Fibroblast of mammary gland (primary cell): ENCODE measurements around the gene STK39.
A peak's percentile ranks its signal among the peaks of the same experiment; 100 is the strongest.

ENCODE experiments used
- DNase-seq: peaks from one replicate; pipeline ENCODE4 v3.0.0-alpha.2; 2010; ENCODE audit warnings: low read depth
- H3K4me3 ChIP-seq: 2 replicates; pipeline ENCODE4 v1.5.1; 2011; ENCODE audit warnings: low read depth, mild to moderate bottlenecking, low read length, moderate library complexity; ENCODE audit not compliant: control insufficient read depth
- CTCF ChIP-seq: conservative IDR thresholded peaks from 2 replicates; pipeline ENCODE4 v1.5.1; 2011; ENCODE audit warnings: low read depth, low read length, inconsistent platforms; ENCODE audit not compliant: control insufficient read depth, insufficient read depth

The STK39 gene

GRCh38 chr2:168194784-168195522 is 52.4 kb downstream of the STK39 start:
- peak; percentile 70 for DNase-seq
- TF ChIP-seq CTCF = no peak
- H3K4me3 ChIP-seq = no peak overlapping the region

- no peak for TF ChIP-seq CTCF
- no peak overlapping the region for H3K4me3 ChIP-seq
- DNase-seq = no peak
These were observed 54.4 kb downstream of the STK39 start for GRCh38 chr2:168192839-168193616.

- DNase-seq = no peak
- H3K4me3 ChIP-seq = no peak overlapping the region
- no peak for TF ChIP-seq CTCF
These were observed 55.2 kb downstream of the STK39 start for GRCh38 chr2:168191955-168192785.

- no peak for TF ChIP-seq CTCF
- no peak overlapping the region for H3K4me3 ChIP-seq
- no peak for DNase-seq
These were observed 56.6 kb downstream of the STK39 start for GRCh38 chr2:168190590-168191336.

- H3K4me3 ChIP-seq = no peak overlapping the region
- peak; percentile 82 for DNase-seq
- no peak for TF ChIP-seq CTCF
These were observed 57.4 kb downstream of the STK39 start for GRCh38 chr2:168189835-168190569.
